IPS DF 4.7 (cell line): ENCODE results near the gene SMYD3.

Source experiments
- DNase-seq: peaks from one replicate; pipeline ENCODE4 v3.0.0-alpha.2; 2013; ENCODE audit warnings: low spot score; ENCODE audit errors: extremely low read depth

Gene SMYD3

GRCh38 chr1:246506674-246507481 lies at the start of gene SMYD3:
TSS of gene SMYD3 (minus strand) at chr1:246507279.
- DNase-seq, result no peak

GRCh38 chr1:246554201-246554600 lies 47.1 kb upstream of the SMYD3 start:
- DNase-seq, result no peak

- no peak for DNase-seq
These were observed 45.0 kb upstream of the SMYD3 start for GRCh38 chr1:246552110-246552509.

- no peak for DNase-seq
These were observed 43.3 kb upstream of the SMYD3 start for GRCh38 chr1:246550402-246550801.

- DNase-seq, result no peak
These were observed 42.6 kb upstream of the SMYD3 start for GRCh38 chr1:246549665-246550064.

- DNase-seq, result no peak
These were observed 36.9 kb upstream of the SMYD3 start for GRCh38 chr1:246544001-246544400.

- DNase-seq, result no peak
These were observed 33.8 kb upstream of the SMYD3 start for GRCh38 chr1:246540738-246541491.

GRCh38 chr1:246537887-246538286 lies 30.8 kb upstream of the SMYD3 start:
- DNase-seq, result no peak

- no peak for DNase-seq
These were observed 30.4 kb upstream of the SMYD3 start for GRCh38 chr1:246537441-246537840.

GRCh38 chr1:246534114-246534513 lies 27.0 kb upstream of the SMYD3 start:
- no peak for DNase-seq

GRCh38 chr1:246533371-246533905 lies 26.4 kb upstream of the SMYD3 start:
- DNase-seq, result no peak

- no peak for DNase-seq
These were observed 25.4 kb upstream of the SMYD3 start for GRCh38 chr1:246532519-246532918.

GRCh38 chr1:246530482-246530881 lies 23.4 kb upstream of the SMYD3 start:
- no peak for DNase-seq

GRCh38 chr1:246528933-246529731 lies 22.1 kb upstream of the SMYD3 start:
- DNase-seq, result no peak

GRCh38 chr1:246527402-246528088 lies 20.5 kb upstream of the SMYD3 start:
- no peak for DNase-seq

GRCh38 chr1:246526915-246527314 lies 19.8 kb upstream of the SMYD3 start:
- DNase-seq, result no peak

GRCh38 chr1:246526380-246526779 lies 19.3 kb upstream of the SMYD3 start:
- DNase-seq, result no peak

- DNase-seq, result no peak
These were observed 12.4 kb upstream of the SMYD3 start for GRCh38 chr1:246519514-246519913.

GRCh38 chr1:246518456-246519205 lies 11.6 kb upstream of the SMYD3 start:
- no peak for DNase-seq

GRCh38 chr1:246517391-246517790 lies 10.3 kb upstream of the SMYD3 start:
- DNase-seq, result no peak
